Cerebellar cortex (tissue), 1 donor: ENCODE measurements around the gene MTO1.
"Not testable (repeated sequence)": the region's sequence is repeated elsewhere in the genome, so short reads cannot be mapped to it uniquely, and the experiment has no call there.

ENCODE experiments used
- DNase-seq: peaks from one replicate; pipeline ENCODE4 v3.0.0-alpha.2; 2015; ENCODE audit warnings: low spot score

MTO1 gene

GRCh38 chr6:73461537-73462350 is at the start of gene MTO1:
TSS of gene MTO1 (plus strand) at chr6:73461737. CDS start at chr6:73461855, 118 bp downstream.
- peak; percentile 95 for DNase-seq

- DNase-seq, result no peak
Measured at GRCh38 chr6:73413102-73413501, 48.4 kb upstream of the MTO1 start.

- DNase-seq, result no peak
Measured at GRCh38 chr6:73418081-73418741, 43.3 kb upstream of the MTO1 start.

GRCh38 chr6:73421534-73421933 is 40.0 kb upstream of the MTO1 start:
- no peak for DNase-seq

- DNase-seq, result no peak
Measured at GRCh38 chr6:73435236-73435635, 26.3 kb upstream of the MTO1 start.

- no peak for DNase-seq
Measured at GRCh38 chr6:73443555-73443954, 18.0 kb upstream of the MTO1 start.

GRCh38 chr6:73451223-73452106 is 10.1 kb upstream of the MTO1 start:
- DNase-seq, result no peak

GRCh38 chr6:73452107-73452461 is 9.5 kb upstream of the MTO1 start, which contains the start of gene CGAS:
TSS of gene CGAS (minus strand) at chr6:73452297. CDS start at chr6:73452181, 116 bp downstream.
- no peak for DNase-seq

GRCh38 chr6:73455865-73456629 is 5.5 kb upstream of the MTO1 start:
- DNase-seq, result no peak

- not testable (repeated sequence) for DNase-seq
Measured at GRCh38 chr6:73459474-73459873, 2.1 kb upstream of the MTO1 start.

- DNase-seq, result no peak
Measured at GRCh38 chr6:73460056-73460455, 1.5 kb upstream of the MTO1 start.

- DNase-seq, result no peak
Measured at GRCh38 chr6:73471686-73472290, 10.3 kb downstream of the MTO1 start.

- no peak for DNase-seq
Measured at GRCh38 chr6:73476723-73477122, 15.2 kb downstream of the MTO1 start.

GRCh38 chr6:73477407-73477806 is 15.9 kb downstream of the MTO1 start:
- no peak for DNase-seq

- DNase-seq, result no peak
Measured at GRCh38 chr6:73481969-73482368, 20.4 kb downstream of the MTO1 start.

- no peak for DNase-seq
Measured at GRCh38 chr6:73484438-73484837, 22.9 kb downstream of the MTO1 start.

- DNase-seq, result no peak
Measured at GRCh38 chr6:73487473-73487872, 25.9 kb downstream of the MTO1 start.

GRCh38 chr6:73491377-73491776 is 29.8 kb downstream of the MTO1 start:
- no peak for DNase-seq

GRCh38 chr6:73497915-73498314 is 36.4 kb downstream of the MTO1 start:
- no peak for DNase-seq

- DNase-seq, result no peak
Measured at GRCh38 chr6:73503027-73503772, 41.7 kb downstream of the MTO1 start.

GRCh38 chr6:73504160-73504559 is 42.6 kb downstream of the MTO1 start:
- no peak for DNase-seq
